HG03565 (cell line): ENCODE results near the gene MPPE1.
"Not testable (repeated sequence)": the region's sequence is repeated elsewhere in the genome, so short reads cannot be mapped to it uniquely, and the experiment has no call there.

Experiments used
- ATAC-seq: cut with Tn5 transposase; IDR thresholded peaks from one replicate; pipeline ENCODE4 v1.9.1; 2021; ENCODE audit warnings: mild to moderate bottlenecking, moderate library complexity; ENCODE audit not compliant: unreplicated experiment

The MPPE1 gene, protein sequence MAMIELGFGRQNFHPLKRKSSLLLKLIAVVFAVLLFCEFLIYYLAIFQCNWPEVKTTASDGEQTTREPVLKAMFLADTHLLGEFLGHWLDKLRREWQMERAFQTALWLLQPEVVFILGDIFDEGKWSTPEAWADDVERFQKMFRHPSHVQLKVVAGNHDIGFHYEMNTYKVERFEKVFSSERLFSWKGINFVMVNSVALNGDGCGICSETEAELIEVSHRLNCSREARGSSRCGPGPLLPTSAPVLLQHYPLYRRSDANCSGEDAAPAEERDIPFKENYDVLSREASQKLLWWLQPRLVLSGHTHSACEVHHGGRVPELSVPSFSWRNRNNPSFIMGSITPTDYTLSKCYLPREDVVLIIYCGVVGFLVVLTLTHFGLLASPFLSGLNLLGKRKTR

DNA sequence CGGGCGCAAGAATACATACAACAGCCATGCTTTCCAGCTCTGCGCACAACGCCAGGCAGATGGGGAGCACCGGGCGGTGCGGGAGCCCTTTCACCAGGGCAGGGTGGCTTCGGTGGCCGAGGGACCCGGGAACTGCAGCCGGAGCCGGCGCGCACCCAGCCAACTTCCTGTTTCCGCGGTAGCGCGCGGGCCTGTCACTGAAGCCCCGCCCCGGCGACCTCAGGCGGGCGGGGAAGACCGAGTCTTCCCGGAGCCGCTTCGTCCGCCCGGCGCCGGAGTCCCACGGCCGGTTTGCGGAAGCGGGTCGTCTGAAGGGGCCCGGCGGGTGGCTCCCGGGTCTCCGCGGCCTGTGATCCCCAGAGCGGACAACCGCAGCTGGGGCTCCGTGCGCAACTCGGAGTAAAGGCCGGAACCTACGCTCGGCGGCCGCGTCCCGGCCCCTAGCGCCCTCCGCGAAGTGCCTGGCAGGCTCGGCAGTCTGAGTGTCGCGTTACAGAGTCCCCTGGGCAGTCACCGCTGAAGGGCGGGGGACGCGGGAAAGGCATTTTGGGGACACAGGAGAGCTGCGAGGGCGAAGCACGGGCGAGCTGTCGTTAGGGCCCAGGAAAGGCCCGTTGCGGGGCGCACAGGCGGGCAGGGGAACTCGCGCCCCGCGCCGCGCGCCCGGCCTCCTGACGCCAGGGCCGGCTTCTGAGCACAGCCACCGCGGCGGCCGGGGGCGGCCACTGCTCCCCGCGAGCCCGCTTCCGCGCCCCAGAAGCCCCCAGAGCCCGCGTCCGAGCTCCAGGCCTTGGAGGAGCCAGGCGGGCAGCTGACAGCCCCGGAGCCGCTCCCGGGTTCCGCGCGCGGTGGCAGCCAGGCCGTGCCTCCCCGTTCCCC is at the start of gene MPPE1:
MPPE1 (minus strand) TSS at position 136 of the 879 bp plus-strand sequence. CDS start 11,053 bp downstream, outside the sequence.
- ATAC-seq: peak; percentile 83

DNA sequence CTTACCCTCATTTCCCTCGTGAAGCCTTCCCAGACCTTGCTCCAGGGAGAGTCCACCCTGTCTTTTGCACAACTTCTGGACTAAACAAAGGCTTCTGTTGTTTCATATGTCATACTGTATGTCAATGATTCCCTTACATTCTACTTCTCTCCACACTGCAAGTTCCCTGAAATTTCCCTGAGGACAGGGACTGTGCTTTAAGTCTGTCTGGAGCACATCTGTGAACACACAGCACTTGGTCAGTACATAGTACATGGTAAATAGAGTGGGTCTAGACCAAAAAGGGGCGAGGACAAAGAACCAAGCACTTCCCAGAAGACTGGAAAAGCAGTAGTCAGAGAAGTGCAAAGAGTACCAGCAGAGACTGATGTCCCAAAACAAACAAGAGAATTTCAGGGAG is 49.5 kb upstream of the MPPE1 start:
- no peak for ATAC-seq

DNA sequence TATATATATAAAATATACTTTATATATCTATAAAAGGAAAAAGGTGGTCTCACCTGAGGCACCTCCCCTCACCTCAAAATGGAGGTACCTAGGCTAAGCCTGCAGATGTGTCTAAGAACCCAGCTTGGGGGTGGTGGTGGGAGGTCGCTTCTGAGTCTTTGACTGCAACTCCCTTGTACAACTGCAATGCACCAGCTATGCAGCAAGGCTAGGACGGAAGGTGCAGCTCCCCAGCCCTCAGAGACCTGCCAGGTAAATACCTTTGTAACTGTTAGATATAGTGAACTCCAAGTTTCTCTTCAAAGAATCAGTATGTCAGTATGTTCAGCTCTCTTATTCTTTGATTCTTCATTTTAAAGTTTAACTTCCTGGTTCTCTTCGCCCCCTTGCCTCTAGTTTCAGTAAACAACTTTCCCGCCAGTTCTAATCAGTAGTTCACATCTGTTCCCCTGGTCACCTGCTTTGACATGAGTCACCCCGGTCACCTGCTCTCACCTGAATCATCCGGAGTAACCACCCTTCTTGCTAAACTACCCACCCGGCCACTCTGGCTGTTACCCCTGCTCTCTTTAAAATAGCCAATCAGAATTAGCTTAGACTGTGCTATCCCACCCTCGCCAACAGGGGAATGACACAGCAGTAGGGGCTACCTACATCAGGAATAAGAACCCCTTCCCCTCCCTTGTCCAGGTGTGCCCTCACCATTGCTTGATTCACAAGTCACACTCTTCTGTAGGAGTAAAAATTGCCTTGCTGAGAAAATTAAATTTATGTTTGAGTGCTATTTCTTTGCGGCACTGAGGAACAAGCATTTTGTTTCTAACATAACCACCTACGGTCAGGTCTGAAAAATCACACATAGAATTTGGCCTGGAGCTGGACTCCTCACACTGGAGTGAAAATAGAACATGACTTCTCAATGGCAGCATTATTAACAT is 48.5 kb upstream of the MPPE1 start:
- no peak for ATAC-seq

DNA sequence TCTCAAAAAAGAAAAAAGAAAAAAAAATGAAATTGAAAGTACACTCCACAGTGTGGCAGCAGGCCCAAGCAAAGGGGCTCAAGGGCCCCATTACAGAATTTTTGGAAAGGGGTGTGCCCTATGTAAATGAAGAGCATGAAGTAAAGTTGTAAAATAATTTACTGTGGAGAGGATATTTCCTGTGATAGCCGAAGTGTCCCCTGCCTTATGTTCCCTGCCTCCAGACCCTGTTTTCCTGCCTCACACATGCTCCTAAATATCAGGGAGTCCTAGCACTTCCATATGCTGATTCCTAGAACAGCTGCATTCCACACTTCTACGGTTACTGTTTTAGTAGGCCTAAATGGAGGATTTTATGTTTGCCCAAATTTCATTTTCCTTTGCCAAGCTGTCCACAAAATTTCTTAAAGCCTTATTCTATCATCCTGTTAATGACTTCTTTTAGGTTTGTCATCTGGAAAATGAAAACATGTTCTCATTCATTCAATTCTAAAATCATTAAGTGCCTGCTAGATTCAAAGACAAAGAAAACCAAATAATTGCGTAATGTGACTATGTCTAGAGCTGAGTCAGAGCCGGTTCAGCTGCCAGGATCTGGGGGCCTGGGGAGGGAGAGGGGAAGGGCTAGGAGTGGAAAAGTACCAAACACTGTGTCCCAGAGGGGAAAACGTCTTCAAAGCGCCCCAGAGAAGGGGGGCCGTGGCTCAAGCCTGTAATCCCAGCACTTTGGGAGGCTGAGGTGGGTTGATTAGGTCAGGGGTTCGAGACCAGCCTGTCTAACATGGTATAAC is 47.3 kb upstream of the MPPE1 start:
- no peak for ATAC-seq

DNA sequence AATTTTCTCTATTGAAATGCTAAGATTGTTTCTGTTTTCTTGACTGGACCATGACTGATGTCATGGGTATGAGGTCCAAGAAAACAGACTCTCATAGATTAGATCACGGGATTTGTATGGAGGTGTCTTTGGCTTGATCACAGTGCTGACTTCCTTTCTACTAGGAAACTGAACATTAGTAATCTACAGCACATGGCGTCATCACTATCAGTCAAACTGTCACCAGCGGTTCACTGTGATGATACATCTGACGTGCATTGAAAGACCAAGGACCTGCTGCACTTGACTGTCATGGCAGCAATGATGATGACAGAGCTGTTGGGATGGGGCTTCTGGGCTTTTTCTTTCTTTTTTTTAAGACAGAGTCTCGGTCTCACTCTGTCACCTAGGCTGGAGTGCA is 45.0 kb upstream of the MPPE1 start:
- no peak for ATAC-seq

DNA sequence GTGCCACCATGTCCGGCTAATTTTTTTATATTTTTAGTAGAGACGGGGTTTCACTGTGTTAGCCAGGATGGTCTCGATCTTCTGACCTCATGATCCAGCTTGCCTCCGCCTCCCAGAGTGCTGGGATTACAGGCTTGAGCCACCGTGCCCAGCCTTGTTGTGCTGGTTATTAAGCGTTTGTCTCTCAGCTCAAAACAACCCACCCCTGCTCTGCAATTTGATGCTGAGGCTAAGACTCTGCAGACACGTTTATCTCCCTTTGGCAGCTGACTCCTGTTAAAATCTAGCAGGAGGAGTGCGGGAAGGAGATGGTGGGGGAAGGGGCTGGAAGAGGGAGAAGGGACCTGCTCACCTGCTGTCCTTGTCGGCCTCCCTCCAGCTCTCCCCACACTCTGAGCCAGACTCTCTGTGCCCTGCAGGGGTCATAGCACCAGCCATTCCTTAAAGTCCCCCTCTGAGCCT is 43.3 kb upstream of the MPPE1 start:
- no peak for ATAC-seq

DNA sequence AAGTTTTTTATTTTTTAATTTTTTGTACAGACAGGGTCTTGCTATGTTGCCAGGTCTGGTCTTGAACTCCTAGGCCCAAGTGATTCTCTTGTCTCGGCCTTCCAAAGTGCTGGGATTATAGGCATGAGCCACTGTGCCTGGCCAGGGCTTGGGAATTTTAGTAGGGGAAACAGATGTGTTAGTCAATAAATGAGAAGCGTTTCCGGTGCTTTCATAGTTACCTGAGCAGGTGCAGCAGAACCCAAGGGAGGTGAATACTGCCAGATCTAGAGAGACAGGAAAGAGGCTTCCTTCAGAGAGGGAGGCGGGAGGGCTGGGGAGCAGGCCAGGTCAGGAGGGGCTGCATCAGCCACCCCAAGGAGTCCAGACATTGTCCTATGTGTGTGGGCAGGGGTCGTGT is 42.7 kb upstream of the MPPE1 start:
- ATAC-seq: no peak

DNA sequence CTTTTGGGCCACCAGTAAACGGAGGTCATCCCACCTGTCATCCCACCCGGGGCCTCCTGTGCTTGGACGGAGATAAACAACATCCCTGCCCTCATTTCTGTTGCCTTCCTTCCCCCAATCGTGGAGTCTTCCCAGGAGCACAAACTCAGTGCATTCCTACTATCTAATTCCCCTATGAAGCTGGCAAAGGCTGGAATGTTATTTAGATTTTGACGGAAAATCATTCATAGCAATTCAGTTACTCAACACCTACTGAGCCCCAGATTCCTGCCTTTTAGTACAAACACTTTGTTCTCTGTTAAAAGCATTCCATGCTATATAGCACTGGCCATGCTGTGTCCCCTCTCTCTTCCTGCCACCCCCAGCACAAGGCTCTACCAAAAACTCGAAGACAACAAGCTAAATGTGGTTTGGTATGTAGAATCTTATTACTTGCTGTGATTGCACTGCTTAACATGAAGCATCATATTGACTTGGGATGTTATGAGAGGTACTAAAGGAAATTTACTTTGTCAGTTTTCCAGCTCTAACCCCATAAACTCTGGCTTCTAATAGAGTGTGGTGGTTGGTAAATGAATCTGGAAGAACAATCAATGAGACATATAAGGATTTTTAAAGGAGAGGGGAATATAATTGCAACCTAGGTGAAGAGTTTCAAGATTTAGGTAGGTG is 40.9 kb upstream of the MPPE1 start:
- ATAC-seq: no peak

DNA sequence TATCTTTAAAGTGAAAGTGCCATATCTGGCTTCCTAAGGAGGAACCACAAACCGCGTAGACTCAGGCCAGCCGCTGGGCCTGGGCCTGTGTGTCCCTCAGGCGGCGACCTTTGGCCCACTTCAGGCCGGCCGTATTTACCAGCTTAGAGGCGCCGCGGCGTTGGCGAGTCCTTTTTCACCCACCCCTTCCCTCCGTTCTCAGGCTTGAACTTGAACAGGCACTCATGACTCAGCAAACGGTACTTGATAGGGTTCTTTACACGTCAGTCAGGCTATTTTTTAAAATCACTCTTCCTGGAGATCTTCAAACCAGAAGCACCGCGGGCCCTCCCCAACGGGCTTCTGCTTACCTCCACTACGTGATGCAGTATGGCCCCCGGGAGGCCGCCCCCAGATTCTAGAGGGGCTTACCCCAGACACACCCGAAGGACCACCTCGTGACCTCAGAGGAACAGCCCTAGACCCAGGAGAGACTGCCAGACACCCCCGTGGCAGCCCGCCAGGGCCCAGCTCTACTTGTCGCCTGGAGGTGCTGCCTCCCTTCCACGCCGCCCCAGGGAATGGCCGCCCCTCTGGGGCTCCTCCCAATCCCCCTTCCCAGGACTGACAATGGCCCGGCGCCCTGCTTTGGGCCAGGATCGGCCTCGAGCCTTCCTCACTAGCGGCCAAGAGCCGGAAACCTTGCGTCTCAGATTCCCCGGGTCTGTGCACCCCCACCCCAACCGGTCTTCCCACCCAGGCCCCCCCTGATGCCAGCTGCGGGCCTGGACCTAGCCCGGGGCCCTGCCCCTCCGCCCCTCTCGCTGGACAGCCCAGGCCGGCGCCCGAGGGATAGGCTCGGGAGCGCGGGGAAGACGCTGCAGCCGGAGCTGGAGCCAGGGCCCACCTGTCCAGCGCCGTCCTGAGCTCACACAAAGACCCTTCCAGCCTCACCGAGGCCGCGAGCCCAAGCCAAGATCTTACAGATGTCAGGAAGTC is 39.4 kb upstream of the MPPE1 start:
- peak; percentile 85 for ATAC-seq

DNA sequence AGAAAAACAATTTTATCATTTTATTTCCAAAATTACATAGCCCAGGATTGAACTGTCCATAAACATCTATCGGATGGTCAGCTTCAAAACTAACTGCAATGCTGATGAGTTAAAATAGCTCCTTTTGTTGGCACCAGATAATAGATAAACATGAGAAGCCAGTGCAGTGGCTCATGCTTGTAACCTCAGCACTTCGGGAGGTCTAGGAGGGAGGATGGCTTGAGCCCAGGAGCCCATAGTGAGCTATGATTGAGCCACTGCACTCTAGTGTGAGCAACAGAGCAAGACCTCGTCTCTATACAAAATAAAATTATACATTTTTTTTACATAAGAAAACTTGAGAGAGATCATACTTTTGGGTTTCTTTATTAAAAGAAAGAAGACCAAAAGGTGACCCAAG is 38.6 kb upstream of the MPPE1 start:
- no peak for ATAC-seq

DNA sequence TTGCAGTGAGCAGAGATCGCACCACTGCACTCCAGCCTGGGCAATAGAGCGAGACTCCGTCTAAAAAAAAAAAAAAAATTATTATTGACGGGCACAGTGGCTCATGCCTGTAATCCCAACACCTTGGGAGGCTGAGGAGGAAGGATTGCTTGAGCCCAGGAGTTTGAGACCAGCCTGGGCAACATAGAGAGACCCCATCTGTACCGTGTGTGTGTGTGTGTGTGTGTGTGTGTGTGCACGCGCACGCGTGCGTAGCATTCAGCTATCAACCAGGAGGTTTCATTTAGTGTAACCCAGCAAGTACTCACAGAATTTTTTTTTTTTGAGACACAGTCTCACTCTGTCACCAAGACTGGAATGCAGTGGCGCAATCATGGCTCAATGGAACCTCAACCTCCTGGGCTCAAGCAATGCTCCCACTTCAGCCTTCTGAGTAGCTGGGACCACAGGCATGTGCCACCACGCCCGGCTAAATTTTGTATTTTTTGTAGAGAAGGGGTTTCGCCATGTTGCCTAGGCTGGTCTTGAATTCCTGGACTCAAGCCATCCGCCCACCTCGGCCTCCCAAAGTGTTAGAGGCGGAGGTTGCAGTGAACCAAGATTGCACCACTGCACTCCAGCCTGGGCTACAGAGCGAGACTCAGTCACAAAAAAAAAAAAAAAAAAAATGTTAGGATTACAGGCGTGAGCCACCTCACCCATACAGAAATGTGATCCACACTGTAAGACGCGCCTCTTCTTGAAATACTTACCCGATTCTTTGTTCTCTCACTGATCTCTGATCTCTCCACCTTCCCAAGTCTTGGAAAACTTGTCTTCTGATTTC is 37.9 kb upstream of the MPPE1 start:
- not testable (repeated sequence) for ATAC-seq

DNA sequence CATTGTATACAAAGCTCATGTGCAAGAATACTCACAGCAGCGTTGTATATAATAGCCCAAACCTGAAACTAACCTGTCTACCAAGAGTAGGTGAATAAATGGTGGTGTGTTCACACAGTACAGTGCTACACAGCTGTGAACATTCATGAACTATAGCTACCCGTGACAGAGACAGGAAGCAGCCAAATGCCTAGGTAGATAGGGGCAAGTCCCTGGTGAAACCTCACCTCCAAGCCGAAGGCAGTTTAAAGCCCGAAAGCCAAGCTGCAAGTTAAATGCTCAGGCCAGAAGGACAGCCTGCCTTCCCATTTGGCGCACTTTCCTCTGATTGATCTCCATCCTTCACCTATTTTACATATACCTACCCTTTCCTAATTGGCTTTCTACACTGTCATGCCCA is 36.7 kb upstream of the MPPE1 start:
- ATAC-seq: no peak

DNA sequence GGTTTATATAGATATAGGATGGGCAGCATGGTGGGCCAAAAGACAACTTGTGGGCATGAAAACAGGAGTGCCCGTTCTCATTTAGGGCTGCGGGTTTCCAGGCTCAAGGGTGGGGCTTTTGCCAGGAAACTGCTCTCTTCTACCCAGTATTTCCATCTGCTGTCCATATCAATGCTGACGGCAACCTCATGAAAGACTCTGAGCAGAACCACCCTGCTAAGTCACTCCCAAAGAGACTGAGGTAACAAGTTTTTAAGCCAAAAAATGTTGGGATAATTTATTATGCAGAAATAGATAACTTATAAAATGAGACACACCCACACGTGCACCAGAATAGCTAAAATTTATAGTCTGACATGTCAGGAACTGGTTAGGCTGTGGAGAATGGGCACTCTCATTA is 36.1 kb upstream of the MPPE1 start:
- ATAC-seq: no peak

DNA sequence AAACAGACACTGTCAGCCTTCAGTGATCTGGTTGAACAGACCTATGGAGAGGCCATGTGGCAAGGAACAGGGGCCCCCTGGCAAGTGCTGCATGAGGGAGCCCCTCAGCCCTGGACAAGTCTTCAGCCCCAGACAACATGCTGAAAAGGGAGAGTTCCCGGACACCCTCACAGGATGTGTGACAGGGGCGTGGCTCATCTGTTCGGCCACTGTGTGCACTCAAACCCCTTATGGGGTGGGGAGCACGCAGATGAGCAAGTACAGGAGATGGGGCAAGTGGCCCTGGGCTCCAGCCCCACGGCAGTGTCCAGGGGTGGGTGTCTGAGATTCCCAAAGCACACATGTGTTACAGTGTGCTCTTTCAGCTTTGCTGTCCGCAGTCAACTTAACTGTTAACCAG is 35.4 kb upstream of the MPPE1 start:
- ATAC-seq: no peak

DNA sequence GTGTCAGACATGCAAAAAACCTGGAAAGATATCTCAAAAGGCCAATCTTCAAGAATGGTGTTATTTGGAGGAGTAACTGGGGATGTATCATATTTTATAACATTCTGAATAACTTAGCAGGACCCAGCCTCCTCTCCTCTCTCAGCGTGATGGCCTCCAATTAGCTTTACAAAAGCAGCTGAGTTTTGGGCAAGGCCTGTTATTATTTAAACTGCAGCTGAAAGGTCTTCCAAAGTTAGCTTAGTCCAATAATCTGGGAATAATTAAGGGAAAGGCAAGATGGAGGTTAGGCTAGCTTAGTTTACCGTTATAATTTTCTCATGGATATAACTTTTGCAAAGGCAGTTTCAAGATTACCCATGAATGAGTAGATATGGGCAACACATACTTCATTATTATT is 32.8 kb upstream of the MPPE1 start:
- ATAC-seq: no peak

DNA sequence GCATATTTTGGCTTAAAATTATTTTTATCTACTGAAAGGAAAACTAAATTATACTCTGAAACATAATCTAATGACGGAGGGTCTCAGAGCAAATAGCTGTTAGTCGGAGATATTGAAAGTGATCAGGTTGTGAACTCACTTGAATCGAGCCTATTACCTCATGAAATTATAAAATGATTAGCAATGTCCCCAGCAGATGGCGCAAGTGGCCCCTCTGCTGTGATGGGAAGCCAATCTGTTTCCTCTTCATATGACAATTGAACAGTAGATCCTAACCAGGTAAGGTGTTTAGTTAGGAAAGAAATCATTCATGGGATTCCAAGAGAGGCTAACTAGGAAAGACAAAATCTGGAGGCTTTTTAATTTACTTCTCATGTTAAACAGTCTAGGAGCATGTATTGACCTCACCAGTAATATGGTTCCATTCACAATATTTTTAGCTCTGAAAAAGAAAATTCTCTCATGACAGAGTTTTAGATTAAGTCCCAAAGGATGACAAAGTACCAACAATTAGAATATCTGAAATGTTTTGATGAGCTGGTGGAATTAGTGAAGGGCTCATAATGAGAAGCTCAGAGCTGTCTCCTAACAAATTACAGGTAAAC is 29.9 kb upstream of the MPPE1 start:
- peak; percentile 63 for ATAC-seq

DNA sequence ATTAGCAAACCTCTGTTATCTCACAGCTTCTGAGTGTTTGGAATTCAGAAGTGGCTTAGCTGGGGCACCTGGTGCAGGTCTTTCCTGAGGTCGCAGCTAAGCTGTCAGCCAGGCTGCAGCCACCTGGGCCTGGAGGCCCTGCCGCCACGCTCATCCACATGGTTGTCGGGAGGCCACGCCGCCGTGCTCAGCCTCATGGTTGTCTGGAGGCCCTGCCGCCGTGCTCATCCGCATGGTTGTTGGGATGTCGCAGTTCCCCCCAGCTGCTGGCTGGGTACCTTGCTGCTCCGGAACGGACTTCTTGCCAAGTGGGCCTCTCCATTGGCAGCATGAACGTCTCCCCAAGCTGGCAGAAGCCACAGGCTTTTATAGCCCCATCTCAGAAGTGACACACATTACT is 24.3 kb upstream of the MPPE1 start:
- ATAC-seq: no peak
